Heart right ventricle (tissue), 16 donors: ENCODE data around the gene CHD3. TPM values are rescaled to one million over a fixed set of nuclear protein-coding genes. Genes with fewer than 3 reads are reported as not detected.
A peak's percentile ranks its signal among the peaks of the same experiment; 100 is the strongest.

Experiments used
- ATAC-seq, 8 donors: fragments of 200-7000 bp; cut with Tn5 transposase; one replicate each; pipeline ENCODE4 v1.9.1; 2020; ENCODE audit warnings: mild to moderate bottlenecking in 8 of 8, moderate library complexity in 8 of 8, moderate number of reproducible peaks in 1 of 8
- DNase-seq, 2 donors: peaks; one replicate each; pipeline ENCODE4 v3.0.0-alpha.2; 2020
- H3K27ac ChIP-seq, 10 donors: fragments of 200-600 bp; sonication (generic) in 2 of 10; one replicate each; pipeline versions ENCODE4 v1.5.0 to v1.8.0; 2020 to 2022; ENCODE audit warnings: mild to moderate bottlenecking in 3 of 10
- H3K27me3 ChIP-seq, 7 donors: fragments of 200-600 bp; one replicate each; pipeline ENCODE4 v1.8.0; 2021 to 2022; ENCODE audit warnings: mild to moderate bottlenecking in 2 of 7
- H3K36me3 ChIP-seq, 9 donors: fragments of 200-600 bp; sonication (generic) in 1 of 9; one replicate each; pipeline versions ENCODE4 v1.5.0 to v1.8.0; 2020 to 2022; ENCODE audit warnings: mild to moderate bottlenecking in 2 of 9
- H3K4me1 ChIP-seq, 9 donors: fragments of 200-600 bp; sonication (generic) in 1 of 9; one replicate each; pipeline versions ENCODE4 v1.5.0 to v1.8.0; 2020 to 2022; ENCODE audit warnings: mild to moderate bottlenecking in 4 of 9
- H3K4me3 ChIP-seq, 10 donors: fragments of 200-600 bp; sonication (generic) in 2 of 10; one replicate each; pipeline versions ENCODE4 v1.5.0 to v1.8.0; 2020 to 2022; ENCODE audit warnings: mild to moderate bottlenecking in 7 of 10, moderate library complexity in 2 of 10
- H3K9me3 ChIP-seq, 11 donors: fragments of 200-600 bp in 10 of 11; sonication (generic) in 2 of 11; one replicate each; pipeline versions ENCODE4 v1.5.0 to v1.8.0; 2013 to 2022; ENCODE audit warnings: mild to moderate bottlenecking in 2 of 11, control low read depth in 1 of 11, moderate library complexity in 1 of 11
- WGBS, 2 donors: extraction: QIAGEN DNeasy Blood & Tissue Kit; methylation state at CpG; one replicate each; pipeline ENCODE4 v1.1.7; 2013; ENCODE audit warnings: inconsistent platforms in 1 of 2; 5-methylcytosine and 5-hydroxymethylcytosine counted together
- intact Hi-C, 10 donors: fragments of 100-400 bp; cut with DNase I; formaldehyde crosslinking; loops; one replicate each; pipeline versions ENCODE4 v1.11.1 to v1.14.2; 2022
- polyA plus RNA-seq, 2 donors: library from polyadenylated mRNA; stranded (reverse); fragments of 200-250 nt; gene quantifications; one replicate each; pipeline ENCODE4 v1.2.3, GENCODE V29; 2013
- total RNA-seq, 10 donors: library from RNA; stranded (reverse); fragmentation: NEBNext Ultra II Directional in 3 of 10; extraction: Animal tissue kit (Norgen Biotek cat#: 25700) in 3 of 10; gene quantifications; one replicate each; pipeline versions ENCODE4 v1.2.1 to v1.2.4, GENCODE V29; 2021 to 2023
- TF ChIP-seq, protein P1 (sequence below), 9 donors: fragments of 200-600 bp; sonication (generic) in 2 of 9; IDR thresholded peaks; one replicate each; pipeline versions ENCODE4 v1.5.0 to v1.8.0; 2021 to 2022; ENCODE audit warnings: antibody characterized with exemption in 9 of 9, mild to moderate bottlenecking in 5 of 9, moderate library complexity in 1 of 9
- donor health status: Arrhythmogenic right ventricular cardiomyopathy.
- donor health status: ischemic (EF 13 %, LVEDD 7.1; RV severe dilation, severe dysfunction).
- donor health status: healthy with polysubstance abuse.
- donor health status: DM: no; HTN: yes; CAD: no.
- donor health status: DM: no; HTN: no; CAD: no.
- donor health status: ischemic (EF 25% LVEDD 6.9; RV normal size, moderate dysfunction).
- donor health status: ischemic (EF 25% LVEDD 5.7; RV mildly dilated, moderate dysfunction).
- donor health status: healthy.
- donor health status: DM: yes; HTN: yes; CAD: no.
- donor health status: Ischemic cardiomyopathy.
- donor health status: ischemic (EF 35%, LVEDD 5.7; RV mildly dilated, moderate dysfunction).
- donor health status: nonischemic (EF 11% LVEDD 7.7; RV severe dilation, severe dysfunction).
- donor health status: DM: yes; HTN: yes; CAD: no.
- donor health status: PGD.
- donor health status: ischemic (EF 29% LVEDD 5.4; RV normal size, mild dysfunction).
- donor health status: nonischemic (EF 23%, LVEDD 6.1; RV moderate dilation, normal function).

Gene CHD3
- total and polyA plus RNA-seq, 12 donors: 8.2 to 29.0 (median 11.1) TPM

DNA sequence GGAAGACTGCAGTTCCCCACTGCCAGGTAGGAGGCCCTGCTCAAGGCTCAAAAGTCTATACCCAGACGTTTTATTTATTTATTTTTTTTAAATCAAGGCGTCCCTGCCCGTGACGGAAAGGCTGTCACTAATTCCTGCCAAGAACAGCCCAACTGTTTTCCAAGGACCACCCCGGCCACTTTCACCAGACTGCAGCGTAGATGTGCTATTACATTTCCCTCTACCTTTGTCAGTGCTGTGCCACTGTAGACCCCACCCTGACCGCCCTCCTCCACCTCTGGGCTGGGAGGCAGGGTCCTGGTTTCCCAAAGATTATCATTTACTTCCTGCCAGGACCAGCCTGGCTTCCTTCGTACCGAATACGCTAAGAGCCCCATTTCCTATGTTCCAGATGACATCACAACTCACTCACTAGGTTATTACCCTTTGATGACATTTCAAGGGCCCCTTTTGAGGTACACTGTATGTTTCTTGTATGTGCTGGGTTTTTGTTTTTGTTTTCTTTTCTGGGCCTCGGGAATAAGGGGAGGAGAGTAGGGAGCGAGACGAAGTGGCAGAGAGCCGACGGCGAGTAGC lies 33.8 kb downstream of the CHD3 start:
- peak overlapping the region in 9 of 10 donors; percentile 41 to 88 (median 67) for H3K27ac ChIP-seq
- DNase-seq (no peak), ATAC-seq (peak in 3 of 8 donors; percentile 10 to 39 (median 30))
- peaks cover 0 to 15% (median 12%) of the 10 kb centered on the region in 9 donors for H3K4me1 ChIP-seq
- H3K9me3 ChIP-seq: no peaks in the 10 kb centered on the region
- no peaks in the 10 kb centered on the region for H3K27me3 ChIP-seq
- intact Hi-C loops: no loop called here
- TF ChIP-seq, protein P1, sequence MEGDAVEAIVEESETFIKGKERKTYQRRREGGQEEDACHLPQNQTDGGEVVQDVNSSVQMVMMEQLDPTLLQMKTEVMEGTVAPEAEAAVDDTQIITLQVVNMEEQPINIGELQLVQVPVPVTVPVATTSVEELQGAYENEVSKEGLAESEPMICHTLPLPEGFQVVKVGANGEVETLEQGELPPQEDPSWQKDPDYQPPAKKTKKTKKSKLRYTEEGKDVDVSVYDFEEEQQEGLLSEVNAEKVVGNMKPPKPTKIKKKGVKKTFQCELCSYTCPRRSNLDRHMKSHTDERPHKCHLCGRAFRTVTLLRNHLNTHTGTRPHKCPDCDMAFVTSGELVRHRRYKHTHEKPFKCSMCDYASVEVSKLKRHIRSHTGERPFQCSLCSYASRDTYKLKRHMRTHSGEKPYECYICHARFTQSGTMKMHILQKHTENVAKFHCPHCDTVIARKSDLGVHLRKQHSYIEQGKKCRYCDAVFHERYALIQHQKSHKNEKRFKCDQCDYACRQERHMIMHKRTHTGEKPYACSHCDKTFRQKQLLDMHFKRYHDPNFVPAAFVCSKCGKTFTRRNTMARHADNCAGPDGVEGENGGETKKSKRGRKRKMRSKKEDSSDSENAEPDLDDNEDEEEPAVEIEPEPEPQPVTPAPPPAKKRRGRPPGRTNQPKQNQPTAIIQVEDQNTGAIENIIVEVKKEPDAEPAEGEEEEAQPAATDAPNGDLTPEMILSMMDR (IDR thresholded peaks at IDR 0.05): no peak
- 29 to 33% methylated on average over 16 of the region's 16 CpGs for WGBS, 2 donors
- H3K36me3 ChIP-seq: no peaks in the 10 kb centered on the region
- H3K4me3 ChIP-seq: peak overlapping the region; percentile 37 to 61 (median 53)

DNA sequence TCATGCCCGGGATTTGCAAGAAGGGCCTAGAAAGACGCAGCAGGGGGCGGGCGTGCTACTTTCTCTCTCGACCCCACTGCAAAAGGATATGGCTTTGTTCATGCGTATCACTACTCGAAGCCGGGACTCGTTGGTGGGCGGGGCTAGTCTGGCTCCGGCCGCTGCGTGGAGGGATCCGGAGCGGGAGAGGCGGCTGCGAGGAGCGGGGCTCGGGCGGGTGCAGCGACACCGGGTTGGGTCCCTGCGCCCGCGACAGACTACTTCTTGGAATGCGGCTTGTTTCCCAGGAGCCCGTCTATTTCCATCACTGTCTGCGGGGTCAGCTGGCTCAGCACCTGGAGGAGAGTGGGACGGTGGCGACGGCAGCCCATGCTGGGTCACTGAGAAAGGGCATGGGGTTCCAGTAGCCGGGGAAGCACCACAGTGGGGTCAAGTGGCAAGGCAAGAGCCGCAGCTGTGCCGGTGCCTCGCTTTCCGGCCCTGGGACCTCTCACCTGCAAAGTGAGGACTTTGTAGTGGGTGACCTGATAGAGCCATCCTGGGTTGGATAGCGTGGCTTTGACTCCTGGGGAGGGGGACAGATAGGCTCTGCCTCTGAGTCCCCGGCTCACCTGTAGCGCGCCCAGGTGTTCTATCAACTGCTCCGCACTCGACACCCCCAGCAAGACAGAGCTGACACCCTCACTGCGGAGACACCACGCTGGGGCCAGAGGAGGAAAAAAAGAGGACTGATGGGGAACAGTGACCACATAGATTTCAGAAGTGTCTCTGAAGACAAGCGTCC lies 34.4 kb downstream of the CHD3 start:
- ATAC-seq (peak; percentile 88 to 97 (median 95)), DNase-seq (peak; percentile 88 to 93)
- peak overlapping the region; percentile 37 to 61 (median 53) for H3K4me3 ChIP-seq
- TF ChIP-seq, protein P1 (IDR thresholded peaks at IDR 0.05): peak in 3 of 9 donors; percentile 15 to 32 (median 20)
- peaks cover 0 to 15% (median 12%) of the 10 kb centered on the region in 9 donors for H3K4me1 ChIP-seq
- 19 to 20% methylated on average over 45 of the region's 45 CpGs for WGBS, 2 donors
- no peaks in the 10 kb centered on the region for H3K9me3 ChIP-seq
- peak overlapping the region in 9 of 10 donors; percentile 41 to 88 (median 67) for H3K27ac ChIP-seq
- H3K27me3 ChIP-seq: no peaks in the 10 kb centered on the region
- intact Hi-C loops: no loop called here
- no peaks in the 10 kb centered on the region for H3K36me3 ChIP-seq

DNA sequence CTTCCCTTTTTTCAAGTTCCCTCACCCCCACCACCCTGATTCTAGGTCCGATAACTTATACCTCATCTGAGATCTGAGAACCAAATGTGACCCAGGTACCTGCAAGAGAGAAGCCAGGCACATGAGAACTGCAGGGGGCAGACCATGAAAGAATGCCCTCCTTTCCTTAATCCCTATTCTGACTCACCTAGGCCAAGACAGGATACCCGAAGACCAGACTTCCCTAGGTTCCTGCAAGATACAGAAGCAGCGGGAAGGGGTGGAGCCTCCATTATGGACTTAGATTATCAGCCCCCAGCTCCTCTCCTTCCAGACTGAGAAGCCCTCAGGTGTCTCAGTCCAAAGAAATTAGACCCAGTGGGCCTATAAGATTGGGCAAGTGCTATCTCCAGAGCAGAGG lies 39.0 kb downstream of the CHD3 start:
- Histone ChIP-seq H3K36me3 (peaks cover 0 to 16% (median 0%) of the 10 kb centered on the region in 9 donors), H3K27ac (no peak overlapping the region), H3K27me3 (no peaks in the 10 kb centered on the region), H3K4me3 (no peak overlapping the region), H3K9me3 (no peaks in the 10 kb centered on the region), H3K4me1 (peaks cover 0 to 24% (median 13%) of the 10 kb centered on the region in 9 donors)
- ATAC-seq: no peak
- intact Hi-C loops: loop anchor here in 1 of 10 donors (5.0 kb wide), 1 partner anchor 130 kb away; no protein-coding TSS in a partner anchor
- WGBS, 2 donors: 86 to 88% methylated on average over 3 of the region's 3 CpGs
- no peak for DNase-seq
- TF ChIP-seq, protein P1 (IDR thresholded peaks at IDR 0.05): no peak

DNA sequence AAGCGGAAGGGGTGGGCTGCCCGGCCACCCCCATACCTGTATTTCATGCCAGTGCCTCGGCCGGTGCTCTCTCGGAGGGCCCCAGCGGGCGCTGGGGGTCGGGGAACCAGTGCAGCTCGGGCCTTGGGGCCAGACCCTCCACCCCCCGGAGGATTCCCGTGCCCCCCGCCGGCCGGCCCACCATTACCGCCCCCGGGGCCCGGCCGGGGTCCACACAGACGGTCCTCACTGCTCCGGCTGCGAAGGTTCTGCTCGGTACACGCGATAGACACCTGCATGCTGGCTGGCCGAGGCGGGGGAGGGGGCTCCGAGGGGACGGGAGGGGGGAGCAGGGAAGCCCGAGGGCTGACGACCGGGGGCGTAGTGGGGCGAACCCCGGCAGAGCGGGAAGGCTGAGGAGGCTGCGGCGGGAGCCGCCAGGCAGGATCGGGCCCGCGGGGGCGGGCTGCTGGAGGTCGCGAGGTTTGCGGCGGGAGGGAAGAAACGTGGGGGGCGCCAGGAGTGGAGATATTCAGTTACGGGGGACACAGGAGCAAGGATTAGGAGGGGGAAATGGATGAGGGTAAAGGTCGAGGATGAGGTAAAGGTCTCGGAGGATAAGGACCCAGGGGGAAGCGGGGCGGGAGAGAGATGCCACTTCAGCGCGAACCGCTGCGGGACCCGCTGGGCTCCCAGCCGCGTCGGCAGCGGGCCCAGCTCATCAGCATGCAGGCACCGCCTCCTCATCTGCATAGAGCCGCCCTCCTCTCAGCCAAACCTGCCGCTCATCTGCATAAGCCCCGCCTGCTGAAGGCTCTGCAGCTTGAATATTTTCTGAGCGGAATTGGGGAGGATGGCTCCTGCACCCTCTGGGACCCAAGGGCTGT lies 40.8 kb downstream of the CHD3 start, which contains the start of gene KCNAB3:
Gene KCNAB3, minus strand, starts transcription at position 699 of the 866 bp plus-strand sequence. Its CDS starts 421 bp downstream, at position 278.
- H3K27me3 ChIP-seq: no peaks in the 10 kb centered on the region
- H3K4me3 ChIP-seq: peak within 1 kb of the TSS in 2 of 10 donors; percentile 8 to 9
- WGBS, 2 donors: 32 to 44% methylated on average over 56 to 67 of the region's 67 CpGs
- intact Hi-C loops: loop anchor here in 2 of 10 donors (5.0 kb wide), 2 partner anchors 42 to 128 kb away; partner anchors contain the start of gene CHD3 (in 1 of the 2)
- peaks cover 2 to 34% (median 22%) of the 10 kb centered on the region in 9 donors for H3K4me1 ChIP-seq
- TF ChIP-seq, protein P1 (IDR thresholded peaks at IDR 0.05): no peak
- peaks cover 0 to 17% (median 0%) of the 10 kb centered on the region in 9 donors for H3K36me3 ChIP-seq
- DNase-seq (peak in 1 of 2 donors; percentile 45), ATAC-seq (no peak)
- H3K9me3 ChIP-seq: no peaks in the 10 kb centered on the region
- H3K27ac ChIP-seq: no peak within 1 kb of the TSS
